ENCODE results near the gene TEX2. TPM values are rescaled to one million over a fixed set of nuclear protein-coding genes. Genes with fewer than 3 reads are reported as not detected.
A peak's percentile ranks its signal among the peaks of the same experiment; 100 is the strongest.
"Not testable (repeated sequence)": the region's sequence is repeated elsewhere in the genome, so short reads cannot be mapped to it uniquely, and the experiment has no call there.

The TEX2 gene
- total RNA-seq, 1 experiment from 2014 or later, result 22.6 TPM

GRCh38 chr17:64145375-64145750, 117.7 kb downstream of the TEX2 start:
- no peak for DNase-seq (ENCODE audit: low read depth)

GRCh38 chr17:64139542-64139941, 123.5 kb downstream of the TEX2 start:
- DNase-seq (ENCODE audit: low read depth), result no peak

GRCh38 chr17:64138441-64138840, 124.6 kb downstream of the TEX2 start:
- DNase-seq (ENCODE audit: low read depth), result no peak

- no peak for DNase-seq (ENCODE audit: low read depth)
Measured at GRCh38 chr17:64135000-64135399, 128.1 kb downstream of the TEX2 start.

- DNase-seq (ENCODE audit: low read depth), result no peak
Measured at GRCh38 chr17:64134216-64134970, 128.7 kb downstream of the TEX2 start.

- peak; percentile 72 for DNase-seq (ENCODE audit: low read depth)
Measured at GRCh38 chr17:64133546-64134215, 129.4 kb downstream of the TEX2 start.

GRCh38 chr17:64131606-64132270, 131.3 kb downstream of the TEX2 start:
- DNase-seq (ENCODE audit: low read depth), result no peak

- DNase-seq (ENCODE audit: low read depth), result peak; percentile 73
Measured at GRCh38 chr17:64130559-64131001, 132.5 kb downstream of the TEX2 start.

- DNase-seq (ENCODE audit: low read depth), result peak; percentile 86
Measured at GRCh38 chr17:64129765-64130558, 133.1 kb downstream of the TEX2 start, which contains the start of gene ERN1. Gene ERN1, minus strand, starts transcription at chr17:64130144. Its CDS starts 115 bp downstream, at chr17:64130029.

GRCh38 chr17:64129515-64129764, 133.6 kb downstream of the TEX2 start:
- no peak for DNase-seq (ENCODE audit: low read depth)

GRCh38 chr17:64128787-64129514, 134.1 kb downstream of the TEX2 start:
- DNase-seq (ENCODE audit: low read depth), result peak; percentile 51

GRCh38 chr17:64126918-64127317, 136.1 kb downstream of the TEX2 start:
- DNase-seq (ENCODE audit: low read depth), result no peak

- DNase-seq (ENCODE audit: low read depth), result no peak
Measured at GRCh38 chr17:64125937-64126336, 137.1 kb downstream of the TEX2 start.

GRCh38 chr17:64124609-64125008, 138.5 kb downstream of the TEX2 start:
- DNase-seq (ENCODE audit: low read depth), result no peak

GRCh38 chr17:64123114-64123513, 139.9 kb downstream of the TEX2 start:
- DNase-seq (ENCODE audit: low read depth), result no peak

- DNase-seq (ENCODE audit: low read depth), result not testable (repeated sequence)
Measured at GRCh38 chr17:64120972-64121786, 141.9 kb downstream of the TEX2 start.

GRCh38 chr17:64120159-64120810, 142.8 kb downstream of the TEX2 start:
- no peak for DNase-seq (ENCODE audit: low read depth)

- DNase-seq (ENCODE audit: low read depth), result no peak
Measured at GRCh38 chr17:64117981-64118979, 144.8 kb downstream of the TEX2 start.

Measured in M059J (cell line).